NB4 (cell line): ENCODE results near the gene RAE1.

Experiments used
- CTCF ChIP-seq: IDR thresholded peaks from one replicate; pipeline ENCODE4 v1.5.1; 2012; ENCODE audit warnings: low read depth, low read length
- MYC ChIP-seq: IDR thresholded peaks from 2 replicates; pipeline ENCODE4 v1.6.1; 2011; ENCODE audit warnings: low read depth, low read length
- POLR2A ChIP-seq: IDR thresholded peaks from 2 replicates; pipeline ENCODE4 v1.6.1; 2011; ENCODE audit warnings: mild to moderate bottlenecking; ENCODE audit not compliant: insufficient read length; ENCODE audit errors: extremely low read depth

GRCh38 chr20:57409672-57410397 is 58.8 kb downstream of the RAE1 start:
- TF ChIP-seq CTCF: no peak
- TF ChIP-seq POLR2A: no peak
- no peak for TF ChIP-seq MYC
